H9 (cell line): ENCODE measurements around the gene IGF2BP3. TPM values are rescaled to one million over a fixed set of nuclear protein-coding genes. Genes with fewer than 3 reads are reported as not detected.

Source experiments
- DNase-seq: peaks from one replicate; pipeline ENCODE4 v3.0.0-alpha.2; 2017
- H2AFZ ChIP-seq: one replicate; pipeline ENCODE4 v1.6.1; 2013; ENCODE audit warnings: mild to moderate bottlenecking, low read length, control low read depth, moderate library complexity
- H2AK5ac ChIP-seq: 2 replicates; pipeline ENCODE4 v1.6.1; 2013; ENCODE audit warnings: low read length, control low read depth, mixed read lengths; ENCODE audit not compliant: insufficient read length
- H2BK120ac ChIP-seq: one replicate; pipeline ENCODE4 v1.6.1; 2013; ENCODE audit warnings: low read depth, mild to moderate bottlenecking, low read length, control low read depth, inconsistent platforms; ENCODE audit not compliant: poor library complexity, severe bottlenecking
- H2BK12ac ChIP-seq: 2 replicates; pipeline ENCODE4 v1.6.1; 2013; ENCODE audit warnings: low read length, control low read depth, mixed read lengths, low read depth; ENCODE audit not compliant: insufficient read length
- H2BK15ac ChIP-seq: 2 replicates; pipeline ENCODE4 v1.6.1; 2013; ENCODE audit warnings: low read depth, low read length, control low read depth
- H2BK20ac ChIP-seq: one replicate; pipeline ENCODE4 v1.6.1; 2013; ENCODE audit warnings: low read depth, mild to moderate bottlenecking, low read length, control low read depth, inconsistent platforms; ENCODE audit not compliant: poor library complexity, severe bottlenecking
- H2BK5ac ChIP-seq: 2 replicates; pipeline ENCODE4 v1.6.1; 2013; ENCODE audit warnings: low read length, control low read depth, mixed read lengths; ENCODE audit not compliant: insufficient read length
- H3K14ac ChIP-seq: 2 replicates; pipeline ENCODE4 v1.6.1; 2013; ENCODE audit warnings: low read length, control low read depth; ENCODE audit not compliant: insufficient read depth
- H3K18ac ChIP-seq: 2 replicates; pipeline ENCODE4 v1.6.1; 2013; ENCODE audit warnings: low read depth, mild to moderate bottlenecking, mixed read lengths, low read length, control low read depth; ENCODE audit not compliant: insufficient read length
- H3K23ac ChIP-seq: 2 replicates; pipeline ENCODE4 v1.6.1; 2013; ENCODE audit warnings: low read length, control low read depth, mixed read lengths, low read depth; ENCODE audit not compliant: insufficient read length
- H3K23me2 ChIP-seq: 2 replicates; pipeline ENCODE4 v1.6.1; 2013; ENCODE audit warnings: low read depth, mild to moderate bottlenecking, mixed read lengths, low read length, control low read depth; ENCODE audit not compliant: insufficient read length, poor library complexity, severe bottlenecking
- H3K27ac ChIP-seq: 2 replicates; pipeline ENCODE4 v1.5.1; 2013; ENCODE audit warnings: low read length, control low read depth, mixed read lengths, low read depth; ENCODE audit not compliant: insufficient read length
- H3K27me3 ChIP-seq: 2 replicates; pipeline ENCODE4 v1.6.1; 2013; ENCODE audit warnings: low read length, control low read depth, inconsistent platforms; ENCODE audit not compliant: insufficient read depth
- H3K4ac ChIP-seq: 2 replicates; pipeline ENCODE4 v1.6.1; 2013; ENCODE audit warnings: low read depth, mild to moderate bottlenecking, control low read depth, inconsistent platforms, low read length, moderate library complexity
- H3K4me1 ChIP-seq: 2 replicates; pipeline ENCODE4 v1.6.1; 2013; ENCODE audit warnings: low read length, control low read depth, inconsistent platforms; ENCODE audit not compliant: insufficient read depth
- H3K4me2 ChIP-seq: 2 replicates; pipeline ENCODE4 v1.6.1; 2013; ENCODE audit warnings: low read length, control low read depth, mixed read lengths; ENCODE audit not compliant: insufficient read length, insufficient read depth
- H3K56ac ChIP-seq: 2 replicates; pipeline ENCODE4 v1.6.1; 2013; ENCODE audit warnings: low read depth, mild to moderate bottlenecking, mixed read lengths, low read length, control low read depth; ENCODE audit not compliant: insufficient read length
- H3K79me1 ChIP-seq: 2 replicates; pipeline ENCODE4 v1.6.1; 2013; ENCODE audit warnings: low read depth, mild to moderate bottlenecking, moderate library complexity, low read length, control low read depth, inconsistent platforms; ENCODE audit not compliant: insufficient read depth, poor library complexity, severe bottlenecking
- H3K79me2 ChIP-seq: 2 replicates; pipeline ENCODE4 v1.6.1; 2013; ENCODE audit warnings: low read length, control low read depth, inconsistent platforms; ENCODE audit not compliant: insufficient read depth
- H3K9ac ChIP-seq: 2 replicates; pipeline ENCODE4 v1.6.1; 2013; ENCODE audit warnings: low read length, control low read depth, mixed read lengths; ENCODE audit not compliant: insufficient read length; ENCODE audit errors: extremely low read depth
- H3K9me3 ChIP-seq: one replicate; pipeline ENCODE4 v1.6.1; 2013; ENCODE audit warnings: low read depth, low read length, inconsistent platforms; ENCODE audit not compliant: control insufficient read depth
- H3T11ph ChIP-seq: one replicate; pipeline ENCODE4 v1.6.1; 2013; ENCODE audit warnings: mild to moderate bottlenecking, low read length, control low read depth, inconsistent platforms
- H4K20me1 ChIP-seq: one replicate; pipeline ENCODE4 v1.6.1; 2013; ENCODE audit not compliant: control insufficient read depth, insufficient read length, insufficient read depth
- H4K5ac ChIP-seq: 2 replicates; pipeline ENCODE4 v1.6.1; 2013; ENCODE audit warnings: low read depth, mild to moderate bottlenecking, mixed read lengths, low read length, control low read depth; ENCODE audit not compliant: insufficient read length
- H4K8ac ChIP-seq: replicated peaks from 2 replicates; pipeline ENCODE4 v1.6.1; 2013; ENCODE audit warnings: low read length, control low read depth, mixed read lengths, low read depth; ENCODE audit not compliant: insufficient read length
- H4K91ac ChIP-seq: 2 replicates; pipeline ENCODE4 v1.6.1; 2013; ENCODE audit warnings: low read depth, mild to moderate bottlenecking, moderate library complexity, mixed read lengths, low read length, control low read depth; ENCODE audit not compliant: insufficient read length
- H3K27ac Mint-ChIP-seq, 3 experiments: 2 replicates in 2 of 3; 3 replicates in 1 of 3; pipeline ENCODE4 v1.8.0; 2020 to 2021; ENCODE audit warnings: mixed read lengths in 3 of 3, mild to moderate bottlenecking in 1 of 3, moderate library complexity in 1 of 3
- H3K27me3 Mint-ChIP-seq: 2 replicates; pipeline ENCODE4 v1.8.0; 2021; ENCODE audit warnings: low read depth, mild to moderate bottlenecking, moderate library complexity, mixed read lengths
- H3K36me3 Mint-ChIP-seq, 3 experiments: 2 replicates in 2 of 3; 3 replicates in 1 of 3; pipeline ENCODE4 v1.8.0; 2020 to 2021; ENCODE audit warnings: low read depth in 3 of 3, mixed read lengths in 3 of 3; ENCODE audit not compliant: insufficient read depth in 1 of 3
- H3K4me1 Mint-ChIP-seq, 2 experiments: 2 replicates each; pipeline ENCODE4 v1.8.0; 2020; ENCODE audit warnings: mixed read lengths in 2 of 2
- H3K4me3 Mint-ChIP-seq, 2 experiments: 2 replicates in 1 of 2; 3 replicates in 1 of 2; pipeline ENCODE4 v1.8.0; 2020 to 2021; ENCODE audit warnings: mild to moderate bottlenecking in 2 of 2, mixed read lengths in 2 of 2, moderate library complexity in 1 of 2
- H3K9me3 Mint-ChIP-seq, 2 experiments: 2 replicates in 1 of 2; 3 replicates in 1 of 2; pipeline ENCODE4 v1.8.0; 2020; ENCODE audit warnings: mild to moderate bottlenecking in 2 of 2, mixed read lengths in 2 of 2, moderate library complexity in 1 of 2
- WGBS: extraction: QIAGEN DNeasy Blood & Tissue Kit; methylation state at CpG from one replicate; pipeline ENCODE4 v1.1.7; 2013; ENCODE audit warnings: missing lambda C conversion rate, low lambda C conversion rate, mixed read lengths; ENCODE audit not compliant: insufficient read length; ENCODE audit errors: extremely low coverage; 5-methylcytosine and 5-hydroxymethylcytosine counted together
- total RNA-seq: library from RNA; stranded (reverse); gene quantifications from 2 replicates; pipeline ENCODE4 v1.2.1, GENCODE V29; 2021
- TF ChIP-seq, protein P1 (sequence below): fragments of 200-600 bp; sonication (generic); conservative IDR thresholded peaks from 3 replicates; pipeline ENCODE4 v1.8.0; 2021; ENCODE audit warnings: antibody characterized with exemption, mild to moderate bottlenecking

IGF2BP3 gene
- total RNA-seq, 1 experiment from 2014 or later = 197 TPM

DNA sequence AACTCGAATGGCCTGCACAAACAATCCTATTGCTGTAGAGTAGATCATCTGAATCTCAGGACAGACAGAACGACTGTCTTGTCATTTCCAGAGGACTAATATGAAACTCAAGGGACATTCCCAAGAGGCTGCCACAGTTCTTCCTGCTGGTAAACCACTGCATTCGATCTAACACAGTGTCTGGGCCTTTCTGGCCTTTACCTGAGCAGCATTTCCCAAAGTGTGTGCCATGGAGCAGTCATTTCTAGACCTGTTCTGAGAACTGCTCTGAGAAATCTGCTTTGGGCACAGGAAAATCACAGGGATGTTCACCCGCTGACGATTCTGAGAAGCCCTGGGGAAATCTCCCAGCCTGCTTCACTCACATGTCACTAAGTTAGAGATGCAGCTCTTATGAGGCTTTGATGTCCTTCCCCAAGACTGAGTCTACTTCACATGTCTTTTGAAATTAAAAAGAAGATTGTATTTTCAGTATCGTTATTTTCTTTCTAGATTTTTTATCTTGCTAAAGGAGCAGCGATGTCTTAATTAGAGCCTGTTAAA lies 205.3 kb downstream of the IGF2BP3 start:
- Histone ChIP-seq H3K14ac (no peak overlapping the region), H4K8ac (no peak overlapping the region), H2BK20ac (no peak overlapping the region), H2AK5ac (no peak overlapping the region), H3T11ph (no peak overlapping the region), H2BK120ac (no peak overlapping the region), H3K23me2 (no peaks in the 10 kb centered on the region), H3K27ac (no peak overlapping the region), H2BK15ac (no peak overlapping the region), H3K9ac (no peak overlapping the region), H2BK5ac (no peak overlapping the region), H3K4ac (no peak overlapping the region), H4K20me1 (no peaks in the 10 kb centered on the region), H3K23ac (no peak overlapping the region), H3K79me1 (no peaks in the 10 kb centered on the region), H3K79me2 (no peaks in the 10 kb centered on the region), H3K56ac (no peak overlapping the region), H2AFZ (no peak overlapping the region), H3K18ac (no peak overlapping the region), H3K27me3 (no peaks in the 10 kb centered on the region), H4K91ac (no peak overlapping the region), H3K4me1 (no peaks in the 10 kb centered on the region), H3K4me2 (no peak overlapping the region), H4K5ac (no peak overlapping the region), H2BK12ac (no peak overlapping the region), H3K9me3 (no peaks in the 10 kb centered on the region)
- H3K4me1 Mint-ChIP-seq = no peaks in the 10 kb centered on the region
- WGBS = no CpG with 5 or more reads among the region's 7 CpGs
- H3K36me3 Mint-ChIP-seq = no peaks in the 10 kb centered on the region
- DNase-seq = no peak
- TF ChIP-seq, protein P1, sequence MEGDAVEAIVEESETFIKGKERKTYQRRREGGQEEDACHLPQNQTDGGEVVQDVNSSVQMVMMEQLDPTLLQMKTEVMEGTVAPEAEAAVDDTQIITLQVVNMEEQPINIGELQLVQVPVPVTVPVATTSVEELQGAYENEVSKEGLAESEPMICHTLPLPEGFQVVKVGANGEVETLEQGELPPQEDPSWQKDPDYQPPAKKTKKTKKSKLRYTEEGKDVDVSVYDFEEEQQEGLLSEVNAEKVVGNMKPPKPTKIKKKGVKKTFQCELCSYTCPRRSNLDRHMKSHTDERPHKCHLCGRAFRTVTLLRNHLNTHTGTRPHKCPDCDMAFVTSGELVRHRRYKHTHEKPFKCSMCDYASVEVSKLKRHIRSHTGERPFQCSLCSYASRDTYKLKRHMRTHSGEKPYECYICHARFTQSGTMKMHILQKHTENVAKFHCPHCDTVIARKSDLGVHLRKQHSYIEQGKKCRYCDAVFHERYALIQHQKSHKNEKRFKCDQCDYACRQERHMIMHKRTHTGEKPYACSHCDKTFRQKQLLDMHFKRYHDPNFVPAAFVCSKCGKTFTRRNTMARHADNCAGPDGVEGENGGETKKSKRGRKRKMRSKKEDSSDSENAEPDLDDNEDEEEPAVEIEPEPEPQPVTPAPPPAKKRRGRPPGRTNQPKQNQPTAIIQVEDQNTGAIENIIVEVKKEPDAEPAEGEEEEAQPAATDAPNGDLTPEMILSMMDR = no peak
- no peaks in the 10 kb centered on the region for H3K9me3 Mint-ChIP-seq
- no peak overlapping the region for H3K4me3 Mint-ChIP-seq
- no peaks in the 10 kb centered on the region for H3K27me3 Mint-ChIP-seq
- H3K27ac Mint-ChIP-seq = no peak overlapping the region
